Pons (tissue), 1 donor: Measurements from ENCODE around the gene IRF7.

Experiments
- DNase-seq: peaks from one replicate; pipeline ENCODE4 v3.0.0-alpha.2; 2016; ENCODE audit warnings: low spot score

The IRF7 gene

DNA sequence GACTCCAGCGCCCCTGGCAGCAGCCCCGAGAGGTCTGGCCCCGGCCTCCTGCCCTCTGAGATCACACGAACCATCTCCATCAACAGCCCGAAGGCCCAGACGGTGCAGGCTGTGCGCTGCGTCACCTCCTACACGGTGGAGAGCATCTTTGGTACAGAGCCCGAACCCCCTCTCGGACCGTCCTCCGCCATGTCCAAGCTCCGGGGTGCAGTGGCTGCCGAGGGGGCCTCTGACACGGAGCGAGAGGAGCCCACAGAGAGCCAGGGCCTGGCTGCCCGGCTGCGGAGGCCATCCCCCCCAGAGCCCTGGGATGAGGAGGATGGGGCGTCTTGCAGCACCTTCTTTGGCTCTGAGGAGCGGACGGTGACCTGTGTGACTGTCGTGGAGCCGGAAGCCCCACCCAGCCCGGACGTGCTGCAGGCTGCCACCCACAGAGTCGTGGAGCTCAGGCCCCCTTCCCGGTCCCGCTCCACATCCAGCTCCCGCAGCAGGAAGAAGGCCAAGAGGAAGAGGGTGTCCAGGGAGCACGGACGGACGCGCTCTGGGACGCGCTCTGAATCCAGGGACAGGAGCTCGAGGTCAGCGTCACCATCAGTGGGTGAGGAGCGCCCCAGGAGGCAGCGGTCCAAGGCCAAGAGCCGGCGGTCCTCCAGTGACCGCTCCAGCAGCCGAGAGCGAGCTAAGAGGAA, 7.6 kb downstream of the IRF7 start:
- DNase-seq = no peak

DNA sequence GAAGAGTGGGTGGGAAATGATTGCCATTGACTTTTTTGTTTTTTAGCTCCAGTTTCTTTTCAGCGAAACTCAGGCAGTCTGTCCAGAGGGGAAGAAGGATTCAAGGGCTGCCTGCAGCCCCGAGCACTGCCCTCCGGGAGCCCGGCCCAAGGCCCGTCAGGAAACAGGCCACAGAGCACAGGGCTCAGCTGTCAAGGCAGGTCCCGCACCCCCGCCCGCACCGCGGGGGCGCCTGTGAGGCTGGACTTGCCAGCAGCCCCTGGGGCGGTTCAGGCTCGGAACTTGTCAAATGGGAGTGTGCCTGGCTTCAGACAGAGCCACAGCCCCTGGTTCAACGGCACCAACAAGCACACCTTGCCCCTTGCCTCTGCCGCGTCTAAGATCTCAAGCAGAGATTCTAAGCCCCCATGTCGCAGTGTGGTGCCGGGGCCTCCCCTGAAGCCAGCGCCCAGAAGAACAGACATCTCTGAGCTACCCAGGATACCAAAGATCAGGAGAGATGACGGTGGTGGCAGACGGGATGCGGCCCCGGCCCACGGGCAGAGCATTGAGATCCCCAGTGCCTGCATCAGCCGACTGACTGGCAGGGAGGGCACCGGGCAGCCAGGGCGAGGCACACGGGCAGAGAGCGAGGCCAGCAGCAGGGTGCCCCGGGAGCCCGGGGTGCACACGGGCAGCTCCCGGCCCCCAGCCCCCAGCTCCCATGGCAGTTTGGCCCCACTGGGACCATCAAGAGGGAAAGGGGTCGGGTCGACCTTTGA, 8.6 kb downstream of the IRF7 start:
- no peak for DNase-seq

DNA sequence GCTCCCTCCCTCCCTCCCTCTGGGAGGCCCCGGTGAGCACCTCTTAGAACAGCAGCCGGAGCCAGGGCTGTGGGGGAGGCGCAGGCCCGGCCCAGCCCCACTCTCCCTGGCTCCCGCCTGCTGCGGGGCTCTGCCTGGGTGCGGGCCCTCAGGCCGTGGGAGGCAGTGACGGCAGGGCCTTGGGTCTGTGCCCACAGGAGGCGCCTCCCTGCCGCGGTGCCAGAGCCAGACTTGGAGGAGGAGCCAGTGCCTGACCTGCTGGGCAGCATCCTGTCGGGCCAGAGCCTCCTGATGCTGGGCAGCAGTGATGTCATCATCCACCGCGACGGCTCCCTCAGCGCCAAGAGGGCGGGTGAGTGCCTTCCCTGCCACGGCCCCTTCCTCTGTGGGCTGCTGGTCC, 9.5 kb downstream of the IRF7 start:
- peak; percentile 17 for DNase-seq

DNA sequence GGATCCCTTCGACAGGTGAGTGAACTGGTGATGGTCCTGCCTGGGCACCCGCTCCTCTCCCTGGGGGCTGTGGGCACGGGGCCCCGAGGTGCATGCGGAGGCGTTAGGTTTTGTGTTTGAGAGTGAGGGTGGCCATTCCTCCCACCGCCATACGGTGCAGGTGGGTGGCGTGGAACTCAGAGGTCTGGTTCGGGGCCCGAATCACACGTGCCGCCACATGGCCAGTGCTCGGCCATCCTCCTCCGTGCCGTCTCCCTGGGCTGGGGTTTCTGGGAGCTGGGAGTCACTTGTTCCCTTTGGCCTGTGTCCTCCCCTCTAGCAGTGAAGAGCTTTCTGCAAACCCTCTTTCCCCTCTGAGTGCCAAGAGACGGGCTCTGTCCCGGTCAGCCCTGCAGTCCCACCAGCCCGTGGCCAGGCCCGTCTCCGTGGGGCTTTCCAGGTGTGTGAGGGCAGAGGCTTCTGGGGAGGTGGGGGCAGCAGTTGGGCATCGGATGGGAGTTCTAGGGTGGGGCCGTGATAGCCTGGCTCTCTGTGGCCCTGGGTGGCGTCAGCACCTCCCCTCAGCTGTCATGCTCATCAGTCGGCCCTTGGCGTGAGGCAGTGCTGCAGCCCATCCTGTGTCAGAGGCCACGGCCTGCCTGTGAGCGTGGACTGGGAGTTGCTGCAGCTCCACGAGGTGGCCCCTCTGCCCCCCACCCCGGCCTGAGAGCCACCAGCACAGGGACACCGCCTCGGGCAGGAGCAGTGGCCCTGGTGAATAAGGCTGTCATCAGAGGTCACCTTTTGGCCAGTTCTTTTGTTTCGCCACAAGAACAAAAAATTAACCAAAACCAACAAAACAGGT, 10.2 kb downstream of the IRF7 start:
- DNase-seq = no peak

DNA sequence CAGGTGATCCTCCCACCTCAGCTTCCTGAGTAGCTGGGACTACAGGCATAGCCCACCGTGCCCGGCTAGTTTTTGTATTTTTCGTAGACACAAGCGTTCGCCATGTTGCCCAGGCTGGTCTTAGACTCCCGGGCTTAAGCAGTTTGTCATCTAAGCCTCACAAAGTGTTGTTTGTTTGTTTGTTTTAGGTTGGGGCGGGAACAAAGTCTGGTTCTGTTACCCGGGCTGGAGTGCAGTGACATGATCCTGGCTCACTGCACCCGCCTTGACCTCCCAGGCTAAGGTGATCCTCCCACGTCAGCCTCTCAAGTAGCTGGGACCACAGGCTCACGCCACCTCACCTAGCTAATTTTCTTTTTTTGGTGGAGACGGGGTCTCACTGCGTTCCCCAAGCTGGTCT, 12.6 kb downstream of the IRF7 start:
- DNase-seq = no peak

DNA sequence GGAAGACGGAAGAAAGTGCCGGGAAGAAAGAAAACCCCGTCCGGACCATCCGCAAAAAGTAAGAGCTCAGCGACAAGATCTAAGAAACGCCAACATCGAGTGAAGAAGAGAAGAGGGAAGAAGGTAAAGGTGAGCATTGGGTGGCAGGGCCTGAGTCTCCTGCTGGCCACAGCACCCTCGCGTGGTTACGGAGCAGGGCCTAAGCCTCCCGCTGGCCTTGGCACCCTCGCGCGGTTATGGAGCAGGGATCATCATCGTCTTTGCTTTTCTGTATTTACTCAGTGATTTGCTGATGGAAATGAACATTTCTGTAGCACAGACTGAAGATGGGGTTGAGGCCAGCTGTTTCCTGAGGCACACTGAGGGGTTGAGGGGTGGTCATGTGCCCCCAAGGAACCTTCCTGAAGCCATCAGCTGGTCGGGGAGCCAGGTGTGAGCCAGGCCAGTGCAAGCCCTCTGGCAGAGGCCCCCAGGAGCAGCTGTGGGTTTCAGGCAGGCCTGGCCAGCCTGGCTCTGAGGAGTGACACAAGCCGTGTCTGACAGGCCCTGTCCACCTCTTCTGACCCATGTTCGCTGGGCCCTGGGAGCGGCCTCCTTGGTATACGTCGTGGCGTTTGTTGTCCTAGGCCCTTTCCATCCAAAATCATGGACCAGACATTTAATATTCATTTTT, 14.0 kb downstream of the IRF7 start:
- no peak for DNase-seq

DNA sequence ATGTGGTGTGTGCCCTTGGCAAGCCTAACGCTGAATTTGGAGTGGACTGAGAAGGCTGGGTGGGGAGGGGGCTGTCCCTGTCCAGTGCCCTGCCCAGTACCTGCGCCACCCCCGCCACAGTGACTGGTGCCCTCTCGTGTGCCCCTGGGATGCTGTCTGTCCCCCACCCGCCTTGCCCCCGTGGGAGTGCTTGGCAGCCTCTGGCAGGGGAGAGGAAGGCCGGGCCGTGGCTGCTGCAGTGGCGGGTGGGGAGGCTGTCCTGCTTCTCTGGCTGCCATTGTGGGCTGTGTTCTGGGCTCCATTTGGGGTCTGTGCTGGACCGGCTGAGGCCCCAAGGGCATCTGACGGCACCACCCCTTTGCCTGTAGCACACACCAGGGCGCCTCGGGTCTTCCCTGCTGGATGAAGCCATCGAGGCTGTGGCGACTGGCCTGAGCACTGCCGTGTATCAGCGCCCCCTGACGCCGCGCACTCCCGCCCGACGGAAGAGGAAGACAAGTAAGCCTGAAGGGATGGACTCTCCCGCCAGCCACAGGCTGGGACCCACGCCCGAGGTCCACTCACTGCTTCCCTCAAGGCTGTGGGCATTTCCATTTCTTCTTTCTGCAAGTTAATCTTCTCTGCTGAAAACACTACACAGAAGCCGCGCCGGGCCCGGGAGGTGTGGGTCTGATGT, 17.6 kb downstream of the IRF7 start:
- no peak for DNase-seq

DNA sequence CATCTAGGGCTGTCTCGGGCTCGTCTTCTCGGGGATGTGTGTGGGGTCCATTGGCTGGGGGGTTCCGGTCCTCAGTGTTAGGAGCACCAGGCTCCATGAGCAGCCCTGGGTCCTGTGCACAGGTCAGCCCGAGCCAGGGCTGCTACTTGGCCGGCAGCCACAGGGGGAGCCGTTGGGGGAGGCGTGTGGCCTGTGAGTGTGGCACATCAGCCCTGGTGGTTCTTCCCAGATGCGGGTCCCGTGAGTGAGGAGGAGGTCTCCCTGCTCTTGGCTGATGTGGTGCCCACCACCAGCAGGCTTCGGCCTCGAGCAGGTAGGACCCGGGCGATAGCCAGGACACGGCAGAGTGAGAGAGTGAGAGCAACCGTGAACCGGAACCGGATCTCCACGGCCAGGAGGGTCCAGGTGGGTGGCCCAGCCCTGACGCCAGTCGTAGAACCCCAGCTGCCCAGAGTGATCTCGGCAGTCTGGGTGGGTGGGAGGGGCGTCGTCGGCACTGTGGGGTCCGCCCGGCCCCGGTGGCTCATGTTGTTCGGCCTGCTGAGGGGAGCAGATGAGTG, 18.5 kb downstream of the IRF7 start:
- DNase-seq = no peak

DNA sequence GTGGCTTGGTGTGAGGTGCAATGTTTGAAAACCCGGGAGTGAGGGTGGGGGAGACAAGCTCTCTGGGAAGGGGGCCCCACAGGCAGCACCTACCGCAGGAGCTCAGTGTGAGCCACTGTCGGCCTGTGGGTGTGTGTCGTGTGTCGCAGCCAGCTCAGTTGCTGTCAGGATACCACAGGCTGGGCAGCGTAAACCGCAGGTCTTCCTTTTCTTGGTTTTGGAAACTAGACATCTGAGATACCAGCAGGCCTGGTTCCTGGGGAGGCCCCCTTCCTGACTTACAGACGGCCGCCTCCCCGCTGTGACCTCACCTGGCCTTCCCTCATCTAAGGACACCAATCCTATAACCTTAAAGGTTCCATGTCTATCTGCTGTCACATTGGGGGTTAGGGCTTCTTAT, 19.4 kb downstream of the IRF7 start:
- DNase-seq = no peak

DNA sequence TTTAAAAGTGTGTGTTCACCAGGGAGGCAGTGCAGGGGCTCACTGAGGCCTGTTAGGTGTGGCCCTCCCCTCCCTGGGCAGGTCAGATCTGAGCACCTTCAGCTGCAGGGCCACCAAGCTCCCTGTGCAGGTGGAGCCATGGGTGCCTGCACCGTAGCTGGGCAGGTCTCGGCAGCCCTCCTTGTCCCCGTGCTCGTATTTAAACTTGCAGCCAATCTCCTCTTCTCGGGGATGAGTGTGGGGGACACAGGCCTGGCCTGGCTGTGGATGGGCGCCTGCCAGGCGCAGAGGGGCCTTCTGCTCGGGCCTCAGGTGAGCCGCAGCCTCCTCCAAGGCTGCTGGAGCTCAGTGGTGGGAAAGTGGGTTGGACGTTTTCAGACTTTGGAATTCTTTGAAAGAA, 20.4 kb downstream of the IRF7 start:
- no peak for DNase-seq

DNA sequence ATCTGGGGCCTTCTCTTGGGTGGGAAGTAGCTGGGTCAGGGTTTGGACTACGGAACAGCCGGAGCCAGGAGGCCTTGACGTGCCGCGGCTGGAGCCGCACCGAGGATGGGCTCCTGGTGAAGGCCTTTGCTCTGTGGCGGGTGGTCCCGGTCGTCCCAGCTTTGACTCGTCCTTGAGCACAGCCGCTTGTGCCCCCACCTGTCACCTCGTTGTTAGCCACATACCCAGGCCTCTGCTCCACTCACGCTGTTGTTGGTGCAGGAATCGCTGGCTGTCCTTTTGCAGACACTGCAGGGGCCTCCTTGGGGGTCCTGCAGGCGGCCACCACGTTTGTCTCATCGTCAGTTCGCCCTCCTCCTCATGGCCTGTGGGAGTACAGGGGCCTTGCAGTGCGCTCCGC, 22.4 kb downstream of the IRF7 start:
- no peak for DNase-seq

DNA sequence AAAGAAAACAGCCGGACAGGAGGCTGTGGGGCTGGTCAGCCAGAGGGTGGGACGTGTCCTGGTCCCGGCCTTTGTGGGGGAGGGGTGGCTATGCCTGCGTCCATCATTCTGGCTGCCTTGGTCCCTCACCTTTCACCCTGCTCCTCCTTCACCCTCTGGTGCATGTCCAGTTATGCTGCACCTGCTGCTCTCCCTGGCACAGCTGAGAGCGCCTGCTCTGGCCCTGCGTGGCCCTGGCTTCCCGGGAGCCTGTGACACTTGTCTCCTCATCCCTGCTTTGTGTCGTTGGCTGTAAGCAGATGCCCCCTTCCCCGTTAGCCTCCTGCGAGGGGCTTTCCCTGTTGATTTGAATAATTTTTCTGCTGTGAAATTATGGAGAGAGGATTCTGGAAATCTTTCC, 22.8 kb downstream of the IRF7 start:
- DNase-seq = no peak

DNA sequence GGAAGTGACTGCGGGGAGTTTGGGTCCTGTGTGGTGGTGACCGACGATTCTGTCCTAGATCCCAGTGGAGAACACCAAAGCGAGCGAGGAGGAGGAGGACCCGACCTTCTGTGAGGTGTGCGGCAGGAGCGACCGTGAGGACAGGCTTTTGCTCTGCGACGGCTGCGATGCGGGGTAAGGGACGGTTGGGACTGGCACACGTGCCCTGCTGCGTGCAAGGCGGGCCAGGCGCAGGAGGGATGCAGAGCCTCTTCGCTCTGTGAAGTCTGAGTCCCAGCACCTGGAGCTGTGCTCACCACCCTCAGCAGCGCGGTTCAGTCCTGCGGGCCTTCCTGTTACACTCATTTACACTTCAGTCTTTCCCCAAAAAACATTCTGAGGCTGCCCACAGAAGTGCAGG, 23.2 kb downstream of the IRF7 start:
- no peak for DNase-seq

DNA sequence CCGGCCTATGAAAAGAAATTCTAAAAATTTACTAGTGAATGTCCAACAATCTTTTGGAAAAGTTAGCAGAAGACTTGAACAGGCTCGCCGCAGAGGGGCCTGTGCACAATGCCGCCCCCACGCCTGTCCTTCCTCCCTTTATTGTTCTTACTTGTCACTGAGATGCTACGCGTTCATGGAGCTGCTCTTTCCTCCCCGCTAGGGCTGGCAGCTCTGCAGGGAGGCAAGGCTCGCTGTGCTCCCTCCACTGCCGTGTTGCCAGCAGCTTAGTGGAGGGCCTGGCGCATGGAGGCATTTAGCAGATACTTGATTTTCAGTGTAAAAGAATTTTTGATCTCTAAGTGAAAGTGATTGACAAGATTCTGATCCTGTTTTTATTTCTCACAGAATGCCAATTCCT, 24.8 kb downstream of the IRF7 start:
- DNase-seq = no peak

DNA sequence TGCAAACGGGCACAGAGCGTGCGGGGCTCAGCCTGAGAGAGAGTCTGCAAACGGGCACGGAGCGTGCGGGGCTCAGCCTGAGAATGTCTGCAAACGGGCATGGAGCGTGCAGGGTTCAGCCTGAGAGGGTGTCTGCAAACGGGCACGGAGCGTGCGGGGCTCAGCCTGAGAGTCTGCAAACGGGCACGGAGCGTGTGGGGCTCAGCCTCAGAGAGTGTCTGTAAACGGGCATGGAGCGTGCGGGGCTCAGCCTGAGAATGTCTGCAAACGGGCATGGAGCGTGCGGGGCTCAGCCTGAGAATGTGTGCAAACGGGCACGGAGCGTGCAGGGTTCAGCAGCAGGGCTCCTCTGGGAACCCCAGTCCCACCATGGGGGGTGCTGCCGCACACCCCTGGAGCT, 26.0 kb downstream of the IRF7 start:
- no peak for DNase-seq

DNA sequence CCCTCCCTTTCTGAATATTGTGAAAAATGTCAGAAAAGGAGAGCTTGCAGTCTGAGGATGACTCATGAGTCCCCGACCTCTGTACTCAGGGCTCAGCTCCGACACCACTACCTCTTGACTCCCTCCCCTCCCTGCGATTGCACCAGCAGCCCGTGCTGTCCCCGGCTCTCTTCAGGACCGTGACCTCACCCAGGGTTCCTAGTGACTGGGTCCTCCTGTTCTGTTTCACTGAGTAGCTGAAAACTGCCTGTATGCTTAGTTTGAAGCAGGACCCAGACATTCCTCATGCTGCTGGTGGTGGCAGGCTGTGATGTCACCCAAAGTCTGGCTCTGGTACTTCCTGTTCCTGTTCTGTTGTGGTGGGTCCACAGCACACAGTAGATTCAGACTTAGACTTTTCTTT, 27.8 kb downstream of the IRF7 start:
- no peak for DNase-seq

DNA sequence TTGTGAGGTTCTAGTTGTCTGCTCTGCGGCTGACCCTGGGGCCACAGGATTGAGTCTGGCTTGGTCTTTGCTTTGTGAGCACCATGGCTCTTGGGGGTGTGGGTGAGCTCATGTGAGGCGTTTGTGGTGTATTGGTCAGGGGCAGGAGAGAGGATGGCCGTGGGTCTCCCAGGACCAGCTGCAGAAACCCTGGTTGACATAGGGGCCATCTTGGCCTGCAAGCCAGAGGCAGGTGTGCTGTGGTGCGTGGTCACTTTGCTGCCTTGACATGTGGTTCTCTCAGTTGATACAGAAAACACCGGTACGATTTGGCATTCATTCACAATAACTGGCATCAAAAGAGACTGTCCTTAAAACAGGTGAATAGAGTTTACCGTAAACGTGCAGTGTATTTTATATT, 28.2 kb downstream of the IRF7 start:
- DNase-seq = no peak

DNA sequence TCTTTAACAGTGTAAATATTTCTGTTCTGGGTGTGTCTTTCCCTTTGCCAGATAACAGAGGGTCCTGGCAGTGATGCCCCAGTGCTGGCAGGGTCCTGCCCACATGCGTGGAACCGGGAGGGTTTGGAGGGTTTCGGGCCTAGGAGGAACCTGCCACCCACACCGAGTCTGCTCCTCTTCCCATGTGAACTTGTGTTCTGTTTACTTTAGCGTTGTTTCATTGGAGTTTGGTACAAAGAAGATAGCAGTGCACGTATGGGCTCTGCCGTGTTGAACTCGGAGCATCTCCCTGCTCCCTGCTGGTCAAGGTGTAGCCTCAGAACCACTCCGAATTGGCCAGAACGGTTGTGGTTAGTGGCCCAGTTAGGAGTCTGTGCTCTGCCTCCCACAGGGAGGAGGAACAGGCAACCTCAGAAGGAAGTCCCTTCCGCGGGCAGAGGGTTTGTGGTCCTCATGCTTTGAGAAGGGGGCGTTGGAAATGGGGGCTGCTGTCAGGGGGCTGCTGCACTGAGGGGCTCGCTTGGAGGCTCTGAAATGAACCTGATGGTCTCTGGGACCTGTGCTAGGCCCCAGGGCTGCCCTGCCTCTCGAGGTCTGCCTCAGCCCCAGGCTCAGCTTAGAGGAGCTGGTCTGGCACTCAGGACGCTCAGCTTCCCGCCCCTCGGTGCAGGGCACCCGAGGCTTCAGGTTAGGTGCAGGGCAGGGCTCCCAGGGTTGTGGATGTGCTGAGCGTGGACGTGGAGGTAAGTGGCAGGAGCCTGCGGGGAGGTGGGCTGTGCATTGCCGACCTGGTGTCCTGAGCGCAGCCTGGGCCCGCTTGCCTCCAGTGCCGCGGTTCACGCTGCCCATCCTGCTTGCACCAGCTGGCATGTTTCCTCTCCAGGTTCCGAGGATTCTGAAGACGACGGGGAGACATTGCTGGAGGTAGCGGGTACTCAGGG, 29.1 kb downstream of the IRF7 start:
- no peak for DNase-seq

DNA sequence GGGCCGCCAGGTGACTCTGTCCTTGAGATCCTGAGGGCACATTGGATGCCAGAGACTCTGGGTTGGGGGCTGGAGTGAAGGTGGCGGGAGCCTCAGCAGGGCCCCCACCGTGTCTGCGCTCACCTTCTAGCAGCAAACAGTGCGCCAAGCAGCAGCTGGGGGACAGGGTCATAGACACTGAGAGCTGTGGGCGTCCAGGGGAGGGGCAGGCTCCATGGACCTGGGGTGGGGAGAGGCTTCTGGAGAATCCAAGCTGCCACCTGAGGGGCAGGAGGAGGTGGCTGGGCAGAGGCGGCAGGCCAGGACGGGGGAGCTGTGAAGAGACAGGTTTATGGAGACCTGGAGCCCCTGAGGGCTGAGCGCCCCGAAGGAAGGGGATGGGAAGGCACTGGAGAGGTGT, 31.5 kb downstream of the IRF7 start:
- no peak for DNase-seq

DNA sequence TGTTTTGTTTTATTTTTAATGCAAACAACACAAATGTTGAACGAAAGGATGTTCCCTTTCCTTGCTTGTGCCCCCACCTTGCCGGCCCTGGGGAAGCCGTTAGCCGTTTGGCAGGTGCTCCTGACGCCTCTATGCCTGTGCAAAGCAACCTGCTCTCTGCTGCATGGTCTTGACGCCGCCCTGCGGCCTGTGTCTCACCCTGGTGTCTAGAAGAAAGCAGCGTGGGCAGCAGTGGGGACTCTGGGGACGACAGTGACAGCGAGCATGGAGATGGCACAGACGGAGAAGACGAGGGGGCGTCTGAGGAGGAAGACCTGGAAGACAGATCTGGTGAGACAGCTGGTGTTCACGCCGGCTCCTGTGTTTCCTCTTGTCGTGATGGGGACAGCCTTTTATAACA, 34.0 kb downstream of the IRF7 start:
- no peak for DNase-seq
